Measurements from ENCODE around the gene CBY2.

- TF ChIP-seq POLR2A (IDR thresholded peaks at IDR 0.05; ENCODE audit: low read length) (no peak), GATA1 (IDR thresholded peaks at IDR 0.05; ENCODE audit: low read depth, low read length) (no peak)
These were observed 21.0 kb upstream of the CBY2 start for GRCh38 chr13:45681113-45681512.

All from erythroblast (primary cell).